OCI-LY3 (cell line): Measurements from ENCODE around the gene LAMA1.

Experiments used
- EZH2phosphoT487 ChIP-seq: fragments of 200-600 bp; shearing (Covaris generic); IDR thresholded peaks from 2 replicates; pipeline ENCODE4 v1.6.1; 2018; ENCODE audit warnings: antibody characterized with exemption, mixed run types, low read depth
- TF ChIP-seq, protein P1 (sequence below): fragments of 200-600, 300-600 bp; sonication (generic); IDR thresholded peaks from 2 replicates; pipeline ENCODE4 v1.5.1; 2014; ENCODE audit warnings: antibody characterized with exemption, low read length, low read depth

DNA sequence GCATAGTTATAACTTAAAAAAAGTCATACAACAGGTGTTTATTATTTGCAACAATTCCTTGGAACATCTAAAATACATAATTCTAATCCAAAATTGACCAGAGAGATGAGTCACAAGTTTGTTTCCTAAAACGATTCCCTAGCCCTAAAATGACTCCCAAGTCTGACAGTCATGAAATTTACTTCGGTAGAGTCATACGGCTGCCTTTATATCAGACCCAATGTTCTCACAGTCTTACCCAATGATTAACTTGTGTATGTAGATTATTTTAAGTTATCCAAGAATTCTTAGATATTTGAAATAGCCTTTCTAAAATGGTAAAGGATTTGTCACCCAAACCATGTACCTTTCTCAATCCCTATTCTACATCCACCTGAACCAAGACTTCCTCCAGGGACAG, 174.9 kb downstream of the LAMA1 start:
- TF ChIP-seq, protein P1, sequence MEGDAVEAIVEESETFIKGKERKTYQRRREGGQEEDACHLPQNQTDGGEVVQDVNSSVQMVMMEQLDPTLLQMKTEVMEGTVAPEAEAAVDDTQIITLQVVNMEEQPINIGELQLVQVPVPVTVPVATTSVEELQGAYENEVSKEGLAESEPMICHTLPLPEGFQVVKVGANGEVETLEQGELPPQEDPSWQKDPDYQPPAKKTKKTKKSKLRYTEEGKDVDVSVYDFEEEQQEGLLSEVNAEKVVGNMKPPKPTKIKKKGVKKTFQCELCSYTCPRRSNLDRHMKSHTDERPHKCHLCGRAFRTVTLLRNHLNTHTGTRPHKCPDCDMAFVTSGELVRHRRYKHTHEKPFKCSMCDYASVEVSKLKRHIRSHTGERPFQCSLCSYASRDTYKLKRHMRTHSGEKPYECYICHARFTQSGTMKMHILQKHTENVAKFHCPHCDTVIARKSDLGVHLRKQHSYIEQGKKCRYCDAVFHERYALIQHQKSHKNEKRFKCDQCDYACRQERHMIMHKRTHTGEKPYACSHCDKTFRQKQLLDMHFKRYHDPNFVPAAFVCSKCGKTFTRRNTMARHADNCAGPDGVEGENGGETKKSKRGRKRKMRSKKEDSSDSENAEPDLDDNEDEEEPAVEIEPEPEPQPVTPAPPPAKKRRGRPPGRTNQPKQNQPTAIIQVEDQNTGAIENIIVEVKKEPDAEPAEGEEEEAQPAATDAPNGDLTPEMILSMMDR = no peak
- no peak for TF ChIP-seq EZH2phosphoT487
